Ureter (tissue), 1 donor: ENCODE measurements around the gene ABCA8. TPM values are rescaled to one million over a fixed set of nuclear protein-coding genes. Genes with fewer than 3 reads are reported as not detected.
A peak's percentile ranks its signal among the peaks of the same experiment; 100 is the strongest.
"Not testable (repeated sequence)": the region's sequence is repeated elsewhere in the genome, so short reads cannot be mapped to it uniquely, and the experiment has no call there.

Source experiments
- DNase-seq: peaks from one replicate; pipeline ENCODE4 v3.0.0-alpha.2; 2020; ENCODE audit warnings: low spot score
- total RNA-seq: library from RNA; stranded (reverse); gene quantifications from one replicate; pipeline ENCODE4 v1.2.4, GENCODE V29; 2023
- donor health status: DM: yes; HTN: yes; CAD: no.

Gene ABCA8
- total RNA-seq, 1 donor from 2014 or later: 32.4 TPM

GRCh38 chr17:68943812-68944182 is 11.4 kb downstream of the ABCA8 start:
- DNase-seq: not testable (repeated sequence)

- no peak for DNase-seq
These were observed 11.9 kb downstream of the ABCA8 start for GRCh38 chr17:68943123-68943811.

GRCh38 chr17:68942389-68942788 is 12.8 kb downstream of the ABCA8 start:
- DNase-seq: no peak

- no peak for DNase-seq
These were observed 13.4 kb downstream of the ABCA8 start for GRCh38 chr17:68941761-68942160.

DNA sequence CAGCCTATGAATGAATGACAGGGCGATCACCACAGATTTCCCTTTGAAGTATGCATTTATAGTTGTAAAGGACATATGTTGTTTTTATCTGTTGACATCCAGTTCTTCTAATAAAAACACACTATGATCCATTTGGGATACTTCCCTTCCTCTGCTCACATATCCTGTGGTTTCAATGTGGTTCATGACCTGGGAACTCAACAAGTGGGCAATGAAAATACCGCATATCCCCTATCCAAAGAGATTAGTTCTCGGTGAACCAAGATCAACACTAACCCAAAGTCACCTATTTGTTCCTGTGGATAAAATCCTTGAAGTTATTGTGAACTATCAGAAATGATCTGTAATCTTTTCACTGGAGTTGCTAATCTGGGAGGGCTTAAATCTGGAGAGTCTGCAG is 16.0 kb downstream of the ABCA8 start:
- DNase-seq: no peak

DNA sequence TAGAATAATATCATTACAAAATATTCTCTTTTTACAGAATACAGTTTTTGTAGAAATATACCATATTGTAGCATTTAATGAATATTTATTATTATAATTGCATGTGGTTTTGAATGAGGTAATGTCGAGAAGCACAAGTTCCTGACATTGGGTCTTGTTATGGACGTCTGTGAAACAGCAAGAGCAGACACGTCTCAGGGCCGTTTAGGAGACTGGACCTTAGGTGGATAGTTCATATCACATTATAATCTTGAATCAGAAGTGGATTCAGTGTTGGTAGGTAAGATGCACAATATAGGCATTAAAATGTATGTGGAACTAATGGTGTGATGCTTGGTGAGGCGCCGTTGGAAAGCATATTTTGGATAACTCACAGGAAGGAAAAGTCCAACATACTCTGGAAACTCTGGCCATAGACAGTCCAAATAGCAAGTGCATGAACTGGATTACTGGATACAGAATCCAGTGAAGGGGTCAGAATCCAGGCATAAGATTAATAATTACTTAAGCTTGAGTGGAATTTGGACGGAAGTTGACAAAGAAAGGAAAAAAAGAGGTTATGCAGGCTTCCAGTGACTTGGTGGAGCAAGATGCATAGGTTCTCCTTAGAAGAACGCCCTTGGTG is 17.2 kb downstream of the ABCA8 start:
- no peak for DNase-seq

GRCh38 chr17:68927516-68927915 is 27.7 kb downstream of the ABCA8 start:
- DNase-seq: no peak

DNA sequence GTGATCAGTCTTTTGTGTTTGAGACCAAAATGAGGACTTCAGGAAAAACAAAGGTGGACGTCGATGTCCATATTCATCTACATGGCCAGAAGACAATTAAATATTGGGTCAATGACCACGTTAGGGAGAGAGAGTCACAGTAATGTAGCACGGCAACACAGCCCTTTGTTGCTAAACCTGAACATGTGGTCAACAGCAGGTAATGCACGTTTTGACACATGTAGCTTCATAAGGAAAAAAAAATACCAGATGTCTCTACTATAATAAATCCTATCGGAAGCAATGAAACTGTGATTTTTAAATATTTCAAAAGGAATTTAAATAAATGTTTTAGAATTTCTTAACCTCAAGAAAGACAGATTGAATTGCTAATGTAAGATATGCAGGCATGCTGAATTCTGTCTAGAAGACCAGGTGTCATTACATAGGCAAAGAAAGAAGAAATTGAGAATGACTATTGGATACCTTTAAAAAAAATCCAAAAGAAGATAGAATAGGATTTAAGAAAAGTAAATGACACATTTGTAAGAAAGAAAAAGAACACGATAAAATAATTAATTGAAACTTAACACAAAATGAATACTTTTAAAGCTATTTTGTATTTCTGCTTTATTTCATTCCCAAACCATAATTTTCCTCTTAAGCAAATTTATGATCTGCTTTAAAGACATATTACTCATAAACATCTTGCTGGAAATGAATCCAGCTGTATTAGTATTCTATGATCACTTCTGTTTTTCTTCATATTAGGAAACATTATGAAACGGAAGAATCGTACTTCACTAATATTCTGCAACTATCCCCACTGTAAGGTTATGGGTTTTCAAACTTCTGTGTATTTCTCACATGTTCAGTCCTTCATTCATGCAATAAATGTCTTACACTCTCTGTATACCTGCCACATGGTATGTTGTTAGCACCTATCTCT is 30.1 kb downstream of the ABCA8 start:
- DNase-seq: no peak

GRCh38 chr17:68910789-68911431 is 44.3 kb downstream of the ABCA8 start:
- no peak for DNase-seq

DNA sequence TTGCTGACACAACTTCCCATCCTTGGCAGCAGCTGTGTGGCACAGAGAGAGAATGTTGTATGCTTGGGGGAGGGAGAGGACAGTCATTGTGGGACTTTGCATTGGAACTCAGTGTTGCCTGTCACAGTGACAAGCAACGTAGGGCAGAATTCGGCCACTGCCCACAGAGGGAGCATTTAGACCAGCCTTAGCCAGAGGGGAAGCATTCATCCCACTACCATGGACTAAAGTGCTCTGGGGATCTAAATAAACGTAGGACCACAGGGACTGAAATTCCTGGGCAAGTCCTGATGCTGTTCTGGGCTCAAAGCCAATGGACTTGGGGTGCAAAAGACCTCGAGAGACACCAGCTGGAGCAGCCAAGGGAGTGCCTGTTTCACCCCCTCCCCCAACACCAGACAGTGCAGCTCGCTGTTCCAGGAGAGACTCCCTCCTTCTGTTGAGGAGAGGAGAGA is 44.9 kb downstream of the ABCA8 start:
- DNase-seq: no peak

GRCh38 chr17:68909066-68909465 is 46.1 kb downstream of the ABCA8 start:
- DNase-seq: peak; percentile 51

DNA sequence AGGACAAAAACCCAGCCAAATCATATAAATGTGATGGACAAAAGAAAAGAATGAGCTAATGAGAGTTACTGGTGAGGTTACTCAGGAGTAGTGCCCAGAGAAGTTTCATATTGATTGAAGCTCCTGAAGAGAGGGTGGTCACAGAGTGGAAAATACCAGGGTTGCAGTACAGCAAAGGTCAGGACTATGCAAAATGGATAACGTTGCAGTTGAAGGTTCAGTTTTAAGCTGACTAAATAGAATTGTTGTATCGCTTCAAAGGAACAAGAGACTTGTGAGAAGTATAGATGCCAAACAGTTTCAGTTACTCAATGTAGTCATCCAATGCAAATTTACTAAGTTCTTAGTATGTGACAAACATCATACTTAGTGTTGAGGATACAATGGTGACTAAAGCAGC is 47.1 kb downstream of the ABCA8 start:
- no peak for DNase-seq

GRCh38 chr17:68906638-68907037 is 48.6 kb downstream of the ABCA8 start:
- no peak for DNase-seq

- no peak for DNase-seq
These were observed 51.9 kb downstream of the ABCA8 start for GRCh38 chr17:68903286-68903685.

DNA sequence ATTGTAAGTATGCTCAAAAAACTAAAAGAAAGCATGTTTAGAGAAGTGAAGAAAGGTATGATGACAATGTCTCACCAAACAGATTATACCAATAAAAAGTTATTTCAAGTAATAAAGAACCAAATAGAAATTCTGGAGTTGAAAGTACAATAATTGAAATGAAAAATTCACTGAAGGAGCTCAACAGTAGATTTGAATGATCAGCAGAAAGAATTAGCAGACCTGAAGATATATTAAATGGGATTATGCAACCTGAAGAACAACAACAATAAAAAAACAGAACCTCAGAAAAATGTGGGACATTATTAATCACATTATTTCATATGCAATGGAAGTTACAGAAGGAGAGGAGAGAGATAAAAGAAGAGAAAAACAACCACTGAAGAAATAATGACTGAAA is 57.6 kb downstream of the ABCA8 start:
- DNase-seq: no peak

DNA sequence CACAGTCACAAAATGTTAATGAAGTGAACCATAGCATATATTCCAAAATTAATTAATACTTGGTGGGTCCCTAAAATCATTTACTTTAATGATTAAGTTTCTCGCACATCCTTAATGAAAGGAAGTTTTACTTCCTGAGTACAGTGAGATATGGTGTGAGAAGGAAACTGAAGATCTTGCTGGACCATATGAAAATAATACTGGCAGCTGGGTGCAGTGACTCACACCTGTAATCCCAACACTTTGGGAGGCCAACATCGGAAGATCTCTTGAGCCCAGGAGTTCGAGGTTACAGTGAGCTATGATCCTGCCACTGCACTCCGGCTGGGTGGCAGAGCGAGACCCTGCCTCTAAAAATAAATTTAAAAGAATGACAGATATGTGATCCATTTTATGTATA is 62.5 kb downstream of the ABCA8 start:
- DNase-seq: no peak

DNA sequence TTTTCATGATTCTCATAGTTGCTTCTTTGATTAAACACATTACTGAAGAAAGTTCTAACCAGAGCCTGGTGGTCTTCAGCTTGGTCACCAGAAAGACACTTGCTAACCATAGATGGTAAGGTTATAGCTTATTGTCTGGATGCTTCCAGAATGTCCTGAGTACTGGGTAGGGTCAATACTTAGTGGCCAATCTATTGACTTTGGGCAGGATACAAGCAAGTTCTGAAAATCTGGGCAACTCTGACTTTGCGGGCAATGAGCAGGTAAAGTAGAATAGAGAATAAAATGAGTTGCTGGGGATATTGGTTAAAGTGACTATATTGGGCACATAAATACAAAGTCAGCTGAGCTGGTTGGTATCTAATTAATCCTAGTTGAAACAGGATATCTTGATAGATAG is 63.0 kb downstream of the ABCA8 start:
- no peak for DNase-seq

DNA sequence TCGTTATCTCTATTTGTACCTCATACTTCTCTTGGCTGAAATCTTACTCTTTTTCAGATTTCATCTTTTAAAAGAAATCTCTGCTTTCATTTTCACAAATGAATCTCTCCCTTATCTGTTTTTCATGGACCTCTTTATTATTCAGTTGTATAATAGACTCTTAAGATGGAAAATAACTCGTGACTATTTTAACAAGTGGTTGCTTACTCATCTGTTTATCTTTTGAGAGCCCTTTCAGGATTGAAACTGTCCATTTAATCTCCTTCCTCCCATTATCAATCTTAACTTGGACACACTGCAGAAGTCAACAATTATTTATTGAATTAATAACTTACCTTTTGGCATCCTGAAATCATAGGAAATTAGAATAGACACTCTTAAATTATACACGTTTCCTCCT is 68.8 kb downstream of the ABCA8 start:
- no peak for DNase-seq

- no peak for DNase-seq
These were observed 70.3 kb downstream of the ABCA8 start for GRCh38 chr17:68884888-68885287.

DNA sequence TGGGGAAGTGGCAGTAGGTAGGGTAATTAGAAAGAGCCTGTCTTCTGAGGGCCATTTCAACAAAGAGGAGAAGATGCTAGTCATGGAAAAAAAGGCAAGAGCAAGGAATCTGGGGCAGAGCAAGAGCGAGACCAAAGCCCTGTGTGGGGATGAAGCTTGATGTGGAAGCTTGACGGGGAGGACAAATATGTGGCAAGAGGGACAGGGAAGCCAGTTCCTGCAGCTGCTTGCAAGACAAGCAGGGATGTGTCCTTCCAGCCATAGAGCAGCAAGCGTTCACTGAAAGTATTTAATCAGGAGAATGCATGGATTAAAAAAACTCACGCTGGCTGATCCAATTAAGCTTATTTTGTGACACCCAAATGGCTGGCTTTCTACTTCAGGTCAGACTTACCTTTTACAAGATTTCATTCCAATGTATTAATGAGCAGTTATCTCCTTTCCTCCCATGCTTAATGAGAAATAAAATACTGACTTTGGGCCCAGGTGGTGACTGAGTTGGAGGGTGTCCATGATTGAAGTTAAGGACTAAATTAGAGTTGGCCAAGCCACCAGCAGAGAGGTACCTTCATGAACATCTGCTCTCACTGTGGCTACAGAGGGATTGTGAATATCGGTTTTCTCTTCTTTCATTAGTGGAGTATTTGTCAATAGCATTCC is 76.8 kb downstream of the ABCA8 start:
- no peak for DNase-seq

- no peak for DNase-seq
These were observed 83.7 kb downstream of the ABCA8 start for GRCh38 chr17:68871447-68871846.

DNA sequence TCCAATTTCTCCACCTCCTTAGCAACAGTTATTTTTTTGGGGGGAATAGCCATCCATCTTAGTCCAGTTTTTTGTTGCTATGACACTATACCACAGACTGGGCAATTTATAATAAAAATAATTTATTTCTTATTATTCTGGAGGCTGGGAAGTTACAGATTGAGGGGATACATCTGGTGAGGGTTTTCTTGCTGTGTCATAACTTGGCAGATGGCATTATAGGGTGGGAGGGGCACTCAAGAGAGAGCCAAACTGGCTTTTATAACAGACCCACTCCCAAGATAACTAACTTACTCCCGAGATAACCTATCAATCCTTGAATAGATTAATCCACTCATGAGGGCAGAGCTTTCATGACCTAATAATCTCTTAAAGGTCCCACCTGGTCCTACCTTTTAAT is 84.2 kb downstream of the ABCA8 start:
- no peak for DNase-seq
